GM21390 (cell line): ENCODE measurements around the gene FBH1.

Source experiments
- ATAC-seq: cut with Tn5 transposase; IDR thresholded peaks from one replicate; pipeline ENCODE4 v1.9.1; 2021; ENCODE audit not compliant: unreplicated experiment

FBH1 gene

GRCh38 chr10:5975641-5976473 lies 85.8 kb downstream of the FBH1 start:
- ATAC-seq = peak; percentile 51

- peak; percentile 11 for ATAC-seq
These were observed 86.7 kb downstream of the FBH1 start for GRCh38 chr10:5976512-5977470.

- ATAC-seq = peak; percentile 63
These were observed 87.6 kb downstream of the FBH1 start, which contains the start of gene IL15RA for GRCh38 chr10:5977471-5978229. Gene IL15RA (minus strand): TSS chr10:5977543. CDS start chr10:5977492, 51 bp downstream.

- ATAC-seq = no peak
These were observed 88.1 kb downstream of the FBH1 start for GRCh38 chr10:5978230-5978489.

- no peak for ATAC-seq
These were observed 91.5 kb downstream of the FBH1 start for GRCh38 chr10:5981529-5981928.

GRCh38 chr10:5983774-5984173 lies 93.7 kb downstream of the FBH1 start:
- ATAC-seq = no peak

GRCh38 chr10:5985029-5985428 lies 95.0 kb downstream of the FBH1 start:
- no peak for ATAC-seq
